MM.1S (cell line): Measurements from ENCODE around the gene ERVK3-1.

ENCODE experiments used
- DNase-seq: peaks from one replicate; pipeline ENCODE4 v3.0.0-alpha.2; 2015
- H2AFZ ChIP-seq: fragments of 300-600 bp; sonication (generic); 2 replicates; pipeline ENCODE4 v1.6.0; 2016; ENCODE audit warnings: antibody characterized with exemption, low read length
- H3F3A ChIP-seq: fragments of 300-600 bp; sonication (generic); 2 replicates; pipeline ENCODE4 v1.6.1; 2016; ENCODE audit warnings: mild to moderate bottlenecking, antibody characterized with exemption, low read length, moderate library complexity, mixed read lengths; ENCODE audit not compliant: insufficient read depth
- H3K27ac ChIP-seq: fragments of 300-600 bp; sonication (generic); 2 replicates; pipeline ENCODE4 v1.5.1; 2016; ENCODE audit warnings: mild to moderate bottlenecking, low read length
- H3K27me3 ChIP-seq: fragments of 300-600 bp; sonication (generic); replicated peaks from 2 replicates; pipeline ENCODE4 v1.6.0; 2016; ENCODE audit warnings: low read length; ENCODE audit not compliant: insufficient read depth
- H3K36me3 ChIP-seq: fragments of 300-600 bp; sonication (generic); replicated peaks from 2 replicates; pipeline ENCODE4 v1.6.1; 2016; ENCODE audit warnings: mild to moderate bottlenecking, low read length, mixed read lengths; ENCODE audit not compliant: insufficient read depth
- H3K4me1 ChIP-seq: fragments of 300-600 bp; sonication (generic); 2 replicates; pipeline ENCODE4 v1.6.1; 2016; ENCODE audit warnings: low read length, mixed read lengths
- H3K4me2 ChIP-seq: fragments of 300-600 bp; sonication (generic); 2 replicates; pipeline ENCODE4 v1.6.0; 2016; ENCODE audit warnings: low read depth, low read length
- H3K4me3 ChIP-seq: fragments of 300-600 bp; sonication (generic); 2 replicates; pipeline ENCODE4 v1.5.1; 2016; ENCODE audit warnings: low read length, mixed read lengths
- H3K79me2 ChIP-seq: fragments of 300-600 bp; sonication (generic); 2 replicates; pipeline ENCODE4 v1.6.1; 2016; ENCODE audit warnings: mixed run types, low read length, mixed read lengths
- H3K9ac ChIP-seq: fragments of 300-600 bp; sonication (generic); 2 replicates; pipeline ENCODE4 v1.6.1; 2016; ENCODE audit warnings: low read length, mixed read lengths
- H3K9me2 ChIP-seq: fragments of 300-600 bp; sonication (generic); replicated peaks from 2 replicates; pipeline ENCODE4 v1.6.1; 2016; ENCODE audit warnings: mild to moderate bottlenecking, low read length, mixed read lengths; ENCODE audit not compliant: insufficient read depth
- H3K9me3 ChIP-seq: fragments of 300-600 bp; sonication (generic); replicated peaks from 2 replicates; pipeline ENCODE4 v1.6.1; 2016; ENCODE audit warnings: mild to moderate bottlenecking, low read length, mixed read lengths; ENCODE audit not compliant: insufficient read depth
- H4K20me1 ChIP-seq: fragments of 300-600 bp; sonication (generic); 2 replicates; pipeline ENCODE4 v1.6.1; 2016; ENCODE audit warnings: mild to moderate bottlenecking, low read length, moderate library complexity, mixed read lengths; ENCODE audit not compliant: insufficient read depth
- CTCF ChIP-seq: fragments of 300-600 bp; sonication (generic); IDR thresholded peaks from 2 replicates; pipeline ENCODE4 v1.5.1; 2016; ENCODE audit warnings: antibody characterized with exemption, low read length, mixed read lengths
- EZH2 ChIP-seq: fragments of 300-600 bp; sonication (generic); optimal IDR thresholded peaks from 2 replicates; pipeline ENCODE3; 2017; ENCODE audit warnings: low read depth, mild to moderate bottlenecking, antibody characterized with exemption, low read length, mixed read lengths
- EZH2phosphoT487 ChIP-seq: fragments of 300-600 bp; sonication (generic); IDR thresholded peaks from 2 replicates; pipeline ENCODE4 v1.6.1; 2018; ENCODE audit warnings: antibody characterized with exemption, low read length

ERVK3-1 gene

GRCh38 chr19:58277748-58278540 is 27.2 kb upstream of the ERVK3-1 start:
- peak overlapping the region; percentile 22; the same call in 1 of the 2 replicates for H3K27ac ChIP-seq
- no peak for TF ChIP-seq CTCF
- TF ChIP-seq EZH2phosphoT487 = no peak
- no peak for TF ChIP-seq EZH2
- no peaks in the 10 kb centered on the region for H3K9me2 ChIP-seq
- no peaks in the 10 kb centered on the region for H3K36me3 ChIP-seq
- H3K9ac ChIP-seq = peak overlapping the region; percentile 46; the same call in 1 of the 2 replicates
- 0 out of 2 replicates have a peak, but pooled peaks cover 4% of the 10 kb centered on the region for H3F3A ChIP-seq
- no peaks in the 10 kb centered on the region for H3K9me3 ChIP-seq
- DNase-seq = no peak
- no peaks in the 10 kb centered on the region for H3K27me3 ChIP-seq
- H4K20me1 ChIP-seq = no peaks in the 10 kb centered on the region
- H3K4me1 ChIP-seq = no peaks in the 10 kb centered on the region
- peak overlapping the region; percentile 66; the same call in 1 of the 2 replicates for H3K4me2 ChIP-seq
- peak overlapping the region; percentile 95 for H2AFZ ChIP-seq
- peak overlapping the region; percentile 86 for H3K4me3 ChIP-seq
- H3K79me2 ChIP-seq = no peaks in the 10 kb centered on the region

- no peaks in the 10 kb centered on the region for H3K9me3 ChIP-seq
These were observed 26.6 kb upstream of the ERVK3-1 start, which contains the start of gene ZNF8 for GRCh38 chr19:58278541-58279041. TSS of gene ZNF8 (plus strand) at chr19:58278955. CDS start at chr19:58279082, 127 bp downstream.

More at GRCh38 chr19:58278541-58279041, 26.6 kb upstream of the ERVK3-1 start, which contains the start of gene ZNF8:
- no peak for TF ChIP-seq CTCF
- TF ChIP-seq EZH2phosphoT487 = no peak
- TF ChIP-seq EZH2 = no peak
- H3K4me3 ChIP-seq = peak within 1 kb of the TSS; percentile 86
- H3F3A ChIP-seq = 0 out of 2 replicates have a peak, but pooled peaks cover 4% of the 10 kb centered on the region
- H3K36me3 ChIP-seq = no peaks in the 10 kb centered on the region
- peak within 1 kb of the TSS; percentile 48; the same call in 1 of the 2 replicates for H3K9ac ChIP-seq
- H4K20me1 ChIP-seq = no peaks in the 10 kb centered on the region
- H3K27ac ChIP-seq = peak within 1 kb of the TSS; percentile 22; the same call in 1 of the 2 replicates
- H3K4me2 ChIP-seq = peak within 1 kb of the TSS; percentile 66
- no peaks in the 10 kb centered on the region for H3K27me3 ChIP-seq
- no peaks in the 10 kb centered on the region for H3K4me1 ChIP-seq
- peak within 1 kb of the TSS; percentile 95 for H2AFZ ChIP-seq
- H3K79me2 ChIP-seq = no peaks in the 10 kb centered on the region
- DNase-seq = peak; percentile 94
- H3K9me2 ChIP-seq = no peaks in the 10 kb centered on the region
